GM21529 (cell line): ENCODE measurements around the gene RNF130.

ENCODE experiments used
- ATAC-seq: cut with Tn5 transposase; IDR thresholded peaks from one replicate; pipeline ENCODE4 v1.9.1; 2021; ENCODE audit not compliant: unreplicated experiment

Gene RNF130

GRCh38 chr5:180060192-180060591 lies 11.4 kb downstream of the RNF130 start:
- ATAC-seq, result no peak

DNA sequence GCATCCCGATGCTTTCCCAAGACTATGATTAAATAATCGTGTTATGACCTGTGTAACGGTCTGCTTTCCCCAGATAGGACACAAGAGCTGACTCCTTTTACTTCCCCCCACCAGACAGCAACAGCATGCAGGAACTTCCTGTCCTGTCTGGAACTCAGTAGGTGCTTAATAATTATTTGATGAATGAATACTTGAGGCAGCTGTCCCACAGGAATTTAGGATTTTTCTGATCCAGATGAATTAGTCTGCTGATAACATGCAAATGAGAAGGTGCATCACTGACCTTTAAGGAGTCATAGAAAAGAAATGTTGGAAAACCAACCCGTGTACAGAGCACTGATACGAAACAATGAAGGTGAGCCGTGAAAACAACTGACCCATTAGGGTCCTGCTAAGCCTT lies 12.2 kb downstream of the RNF130 start:
- no peak for ATAC-seq

DNA sequence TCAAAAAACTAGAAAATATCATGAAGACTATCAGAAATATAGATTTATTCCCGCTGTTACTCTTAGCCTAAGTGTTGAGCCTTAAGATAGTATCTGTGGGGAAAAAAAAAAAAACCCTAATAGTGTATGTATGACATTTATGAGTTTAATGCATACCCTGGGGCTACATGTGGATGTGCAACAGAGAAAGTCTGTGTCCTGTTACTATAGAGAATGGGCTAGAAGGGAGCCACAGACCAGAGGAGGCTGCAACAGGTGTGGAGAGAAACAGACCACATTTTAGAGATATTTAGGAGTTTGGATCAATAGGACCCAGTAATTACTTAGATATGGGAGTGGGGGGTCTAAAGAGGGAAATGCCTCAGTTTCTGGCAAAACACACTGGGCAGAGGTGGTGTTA lies 15.4 kb downstream of the RNF130 start:
- no peak for ATAC-seq

DNA sequence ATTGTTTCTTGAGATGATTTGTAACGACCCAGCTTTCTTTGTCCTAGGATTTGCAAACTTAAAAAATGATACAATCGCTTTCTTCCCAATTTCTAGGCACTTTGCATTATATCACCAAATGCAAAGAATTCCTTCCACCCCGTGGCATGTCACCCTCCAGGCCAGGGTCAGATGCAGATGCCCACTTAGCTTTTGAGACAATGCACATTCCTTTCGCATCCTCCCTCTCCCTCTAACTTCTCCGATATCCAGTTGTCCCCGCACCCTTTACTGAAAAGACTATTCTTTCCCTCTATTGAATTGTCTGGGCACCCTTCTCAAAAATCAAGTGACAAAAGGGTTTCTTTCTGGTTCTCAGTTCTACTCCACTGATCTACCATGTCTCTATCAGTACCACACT lies 17.3 kb downstream of the RNF130 start:
- no peak for ATAC-seq

GRCh38 chr5:180053061-180053602 lies 18.4 kb downstream of the RNF130 start:
- ATAC-seq, result no peak

DNA sequence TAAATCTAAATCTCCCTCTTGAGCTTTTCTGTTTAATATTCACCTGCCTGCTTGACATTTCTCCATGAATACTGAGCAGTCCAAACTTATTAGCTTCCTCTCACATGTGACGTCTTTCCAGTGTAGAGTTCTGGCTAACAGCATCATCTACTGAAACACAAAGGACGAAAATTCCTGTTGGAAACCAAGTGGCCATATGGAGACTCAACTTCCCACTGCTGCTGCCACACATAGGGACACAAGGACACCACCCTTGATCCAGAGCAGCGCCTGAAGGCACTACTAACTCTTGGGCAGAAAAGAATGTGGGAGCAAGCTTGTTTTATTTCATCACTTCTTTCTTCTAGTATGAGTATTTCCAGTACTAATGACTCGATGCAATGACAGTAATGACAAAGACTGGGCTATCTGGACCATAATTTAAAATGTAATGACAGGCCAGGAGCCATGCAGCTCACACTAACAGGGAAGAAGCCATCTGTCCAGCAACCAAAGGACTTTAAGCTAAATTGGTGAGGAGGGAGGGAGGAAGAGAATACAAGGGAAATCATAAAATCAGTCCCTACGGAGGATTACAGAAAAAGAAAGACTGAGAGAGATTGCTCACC lies 19.2 kb downstream of the RNF130 start:
- ATAC-seq, result no peak

DNA sequence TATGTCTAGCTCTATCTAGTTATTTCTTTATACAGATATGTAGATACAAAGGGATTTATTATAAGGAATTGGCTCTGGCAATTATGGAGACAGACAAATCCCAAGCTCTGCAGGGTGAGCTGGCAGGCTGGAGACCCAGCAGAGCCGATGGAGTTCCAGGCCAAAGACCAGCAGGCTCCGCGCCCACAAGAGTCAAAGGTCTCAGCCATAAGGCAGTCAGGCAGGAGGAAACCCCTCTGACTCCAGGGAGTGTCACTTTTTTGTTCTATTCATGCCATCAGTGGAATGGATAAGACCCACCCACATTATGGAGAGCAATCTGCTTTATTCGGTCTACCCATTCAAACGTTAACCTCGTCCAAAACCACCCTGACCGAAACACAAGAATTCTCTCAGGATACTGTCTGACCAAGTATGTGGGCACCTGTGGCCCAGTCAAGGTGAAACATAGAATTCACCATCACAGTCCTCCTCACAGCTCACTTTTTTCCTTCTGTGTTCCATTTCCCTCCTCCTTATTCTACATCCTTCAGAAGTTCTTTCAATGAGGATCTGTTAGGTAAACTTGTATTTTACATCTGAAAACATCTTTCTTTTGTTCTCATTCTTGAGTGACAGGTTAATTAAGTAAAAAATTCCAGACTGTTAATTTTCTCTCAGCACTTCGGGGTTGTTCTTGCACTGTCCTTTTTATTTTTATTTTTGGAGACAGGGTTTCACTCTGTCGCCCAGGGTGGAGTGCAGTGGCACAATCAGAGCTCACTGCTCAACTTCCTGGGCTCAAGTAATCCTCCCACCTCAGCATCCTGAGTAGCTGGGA lies 21.2 kb downstream of the RNF130 start:
- no peak for ATAC-seq

GRCh38 chr5:180049185-180049548 lies 22.4 kb downstream of the RNF130 start:
- no peak for ATAC-seq

GRCh38 chr5:180047667-180048066 lies 23.9 kb downstream of the RNF130 start:
- ATAC-seq, result no peak

DNA sequence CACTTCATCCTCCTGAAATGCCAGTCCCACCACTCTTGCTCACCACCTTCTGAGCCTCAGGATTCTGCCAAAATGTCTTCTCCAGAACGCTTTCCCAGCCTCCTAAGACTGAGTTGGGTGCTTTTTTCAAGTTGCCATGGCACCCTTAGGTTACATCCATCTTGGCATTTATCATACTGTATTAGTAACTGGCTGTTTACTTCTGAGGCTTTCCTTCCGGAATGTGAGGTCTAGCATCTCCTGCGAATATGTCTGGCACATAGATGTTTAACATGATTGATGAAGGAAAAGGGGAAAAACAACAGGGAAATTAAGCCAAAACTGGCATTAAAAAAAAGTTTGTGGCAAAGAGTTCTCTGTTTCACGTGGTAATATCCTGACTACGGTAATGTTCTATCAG lies 24.9 kb downstream of the RNF130 start:
- ATAC-seq, result no peak

DNA sequence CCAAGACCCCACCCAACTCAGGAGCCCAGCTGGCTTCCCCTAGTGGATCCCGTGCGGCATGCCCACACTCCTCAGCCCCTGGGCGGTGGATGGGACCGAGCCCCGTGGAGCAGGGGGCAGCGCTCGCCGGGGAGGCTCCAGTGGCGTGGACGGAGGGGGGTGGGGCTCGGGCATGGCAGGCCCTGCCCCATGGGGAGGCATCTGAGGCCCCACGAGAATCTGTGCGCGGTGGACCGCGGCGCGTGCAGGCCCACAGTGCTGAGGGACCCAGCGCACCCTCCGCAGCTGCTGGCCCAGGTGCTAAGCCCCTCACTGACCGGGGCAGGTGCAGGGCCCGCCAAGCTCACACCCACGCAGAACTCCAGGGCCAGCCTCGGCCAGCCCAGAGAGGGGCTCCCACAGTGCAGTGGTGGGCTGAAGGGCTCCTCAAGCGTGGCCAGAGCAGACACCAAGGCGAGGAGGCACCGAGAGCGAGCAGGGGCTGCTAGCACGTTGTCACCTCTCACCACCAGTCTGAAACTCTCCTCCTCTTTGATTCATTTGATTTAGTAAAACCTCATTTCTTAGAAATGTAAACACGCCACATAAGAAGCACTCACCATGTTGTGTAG lies 25.6 kb downstream of the RNF130 start:
- no peak for ATAC-seq

GRCh38 chr5:180043377-180043776 lies 28.2 kb downstream of the RNF130 start:
- no peak for ATAC-seq

- no peak for ATAC-seq
These were observed 30.0 kb downstream of the RNF130 start for GRCh38 chr5:180041301-180042274.

DNA sequence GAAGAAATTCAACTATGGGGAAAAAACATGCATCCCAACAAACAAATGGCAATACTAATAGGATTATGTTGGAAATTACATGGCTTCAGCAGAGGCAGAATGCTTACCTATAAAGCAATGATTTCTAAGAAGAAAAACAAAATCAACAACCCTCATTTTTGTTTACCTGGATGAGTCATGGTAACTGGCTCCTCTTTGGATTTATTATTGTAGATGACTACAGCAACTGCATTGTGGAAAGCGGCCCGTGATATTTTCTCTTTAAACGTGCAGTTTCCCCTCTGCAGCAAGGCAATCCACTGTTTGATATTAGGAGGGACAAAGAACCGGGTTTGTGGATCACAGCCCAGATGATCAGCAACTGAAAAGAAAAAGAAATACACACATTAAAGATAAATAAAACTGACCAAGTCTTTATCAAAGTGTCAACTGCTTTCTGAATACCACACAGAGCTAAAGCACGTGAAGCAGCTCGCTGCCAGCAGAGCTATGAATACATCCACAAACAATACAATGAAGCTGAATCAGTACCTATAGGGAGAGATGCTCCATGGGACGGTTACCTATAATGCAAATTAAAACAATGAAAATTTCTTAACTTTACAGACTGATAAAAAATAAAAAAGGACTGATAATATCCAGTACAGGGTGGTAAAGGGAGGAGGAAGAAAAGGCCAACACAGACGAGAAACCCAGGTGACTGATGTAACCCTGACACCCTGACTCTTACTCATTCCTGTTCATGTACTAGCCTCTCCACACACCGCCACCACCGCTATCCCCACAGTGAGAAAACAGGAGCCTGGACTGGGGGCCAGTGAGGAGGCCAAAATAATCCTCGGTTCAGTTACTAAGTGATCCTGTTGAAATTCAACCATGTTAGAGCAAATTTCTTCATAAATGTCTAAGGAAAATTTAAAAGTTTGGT lies 31.0 kb downstream of the RNF130 start:
- ATAC-seq, result no peak

- ATAC-seq, result no peak
These were observed 36.2 kb downstream of the RNF130 start for GRCh38 chr5:180035206-180035931.

DNA sequence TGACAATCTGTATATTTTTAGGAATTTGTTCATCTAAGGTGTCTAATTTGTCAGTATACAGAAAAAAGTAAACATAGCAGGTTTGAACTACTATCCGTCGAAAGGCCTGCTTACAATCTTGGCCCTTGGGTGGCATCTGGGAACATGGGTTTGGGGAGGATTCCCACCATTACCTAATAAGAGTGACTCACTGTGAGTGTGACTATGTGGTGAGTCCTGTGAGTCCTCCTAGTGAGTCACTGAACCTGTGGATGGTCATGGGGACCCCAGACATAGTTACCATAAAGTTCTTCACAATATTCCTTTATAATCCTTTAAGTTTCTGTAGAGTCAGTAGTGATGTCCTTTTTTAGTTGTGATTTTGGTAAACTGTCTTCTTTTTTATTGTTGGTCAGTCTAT lies 37.0 kb downstream of the RNF130 start:
- no peak for ATAC-seq

DNA sequence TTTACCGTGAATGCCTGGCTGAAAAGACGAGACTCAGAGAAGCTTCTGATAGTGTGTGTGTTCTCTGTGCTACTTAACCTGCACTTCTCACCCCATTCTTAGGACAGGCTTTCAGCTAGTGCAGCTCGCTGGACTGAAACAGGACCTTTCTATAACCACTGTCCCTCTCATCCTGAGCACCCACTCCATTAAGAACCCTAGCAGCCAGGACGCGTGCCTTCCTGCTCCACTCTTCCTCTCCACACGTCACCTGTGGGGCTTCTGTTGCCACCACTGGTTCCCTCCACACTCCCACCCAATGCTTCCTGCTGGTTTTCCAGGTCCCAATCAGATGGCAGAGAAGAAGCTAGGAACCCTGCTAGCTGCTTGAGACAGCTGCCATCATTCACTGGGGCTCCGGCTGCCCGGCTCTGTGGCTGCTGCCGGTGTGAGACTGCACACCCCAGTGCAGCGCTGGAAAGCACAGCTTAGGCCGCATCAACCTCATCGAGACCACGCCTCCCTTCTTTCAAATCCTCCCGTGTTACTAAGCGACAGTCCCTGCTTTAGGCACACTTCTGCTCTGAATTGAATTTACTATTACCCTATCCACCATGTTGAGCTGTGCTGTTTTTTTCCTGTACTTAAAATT lies 44.0 kb downstream of the RNF130 start:
- no peak for ATAC-seq

DNA sequence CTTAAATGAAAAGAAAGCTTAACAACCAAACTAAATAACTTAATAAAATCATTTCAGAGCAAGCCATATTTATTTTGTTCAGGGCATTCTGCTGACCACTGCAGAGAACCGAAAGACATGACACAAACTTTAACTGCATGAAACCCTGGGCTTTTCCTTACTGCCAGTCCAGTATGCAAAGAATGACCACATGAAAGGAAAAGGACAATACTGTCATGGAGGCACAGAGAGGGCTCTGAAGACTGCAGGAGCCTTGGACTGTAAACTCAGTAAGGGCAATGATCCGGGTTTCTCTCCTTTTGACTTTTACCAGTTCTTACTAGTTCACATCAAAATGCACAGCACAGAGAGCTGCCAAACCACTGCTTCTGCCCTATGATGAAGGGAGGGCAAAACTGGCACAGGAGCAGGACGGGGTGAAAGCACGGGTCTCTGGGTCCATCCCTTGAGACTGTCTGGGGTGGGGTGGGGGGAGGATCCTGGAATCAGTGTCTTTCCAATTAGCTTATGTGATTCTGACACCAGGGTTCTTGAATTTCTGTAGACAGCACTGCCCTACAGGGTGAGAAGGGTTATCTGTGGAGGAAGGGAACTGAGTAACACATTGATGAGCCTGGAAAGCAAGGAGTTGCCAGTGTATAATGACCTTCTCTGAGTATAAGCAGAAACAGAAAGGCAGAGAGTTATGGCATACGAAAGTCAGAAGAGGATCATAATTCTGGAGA lies 44.7 kb downstream of the RNF130 start:
- no peak for ATAC-seq
